MCF 10A (cell line): ENCODE results near the gene SLC38A2. TPM values are rescaled to one million over a fixed set of nuclear protein-coding genes. Genes with fewer than 3 reads are reported as not detected.
A peak's percentile ranks its signal among the peaks of the same experiment; 100 is the strongest.

ENCODE experiments used
- BruUV-seq: library from RNA; stranded (reverse); fragments of 400-500 nt; replicated peaks from 2 replicates; lab custom pipeline; 2021; lab: Mats Ljungman, UMichigan
- CTCF ChIA-PET: fragments of 300-600 bp; sonication (Branson Sonifier 250); formaldehyde crosslinking; extraction: SDS; loops from one replicate; lab custom pipeline; 2021; ENCODE audit warnings: antibody characterized with exemption, inconsistent platforms; lab: Yijun Ruan, JAX
- POLR2A ChIA-PET: fragments of 300-600, 350-650 bp; sonication (Branson Sonifier 250); formaldehyde crosslinking; extraction: SDS; loops from one replicate; lab custom pipeline; 2020; ENCODE audit warnings: antibody characterized with exemption, inconsistent platforms; lab: Yijun Ruan, JAX
- DNase-seq: peaks from one replicate; pipeline ENCODE4 v3.0.0-alpha.2; 2018; ENCODE audit not compliant: unreplicated experiment
- H3K27ac Mint-ChIP-seq: one replicate; pipeline ENCODE4 v1.8.0; 2022; ENCODE audit warnings: mild to moderate bottlenecking, low read depth, mixed read lengths; ENCODE audit not compliant: unreplicated experiment
- H3K27me3 Mint-ChIP-seq: one replicate; pipeline ENCODE4 v1.8.0; 2022; ENCODE audit warnings: mixed read lengths; ENCODE audit not compliant: insufficient read depth, unreplicated experiment
- H3K36me3 Mint-ChIP-seq: one replicate; pipeline ENCODE4 v1.8.0; 2022; ENCODE audit warnings: mild to moderate bottlenecking, moderate library complexity, mixed read lengths; ENCODE audit not compliant: insufficient read depth, unreplicated experiment
- H3K4me1 Mint-ChIP-seq: one replicate; pipeline ENCODE4 v1.8.0; 2022; ENCODE audit warnings: mixed read lengths; ENCODE audit not compliant: insufficient read depth, unreplicated experiment
- H3K4me3 Mint-ChIP-seq: one replicate; pipeline ENCODE4 v1.8.0; 2022; ENCODE audit warnings: mild to moderate bottlenecking, moderate library complexity, mixed read lengths; ENCODE audit not compliant: unreplicated experiment
- H3K9me3 Mint-ChIP-seq: one replicate; pipeline ENCODE4 v1.8.0; 2022; ENCODE audit warnings: mixed read lengths; ENCODE audit not compliant: unreplicated experiment
- intact Hi-C: fragments of 100-400 bp; cut with micrococcal nuclease; formaldehyde crosslinking; loops from 2 replicates; pipeline ENCODE4 v1.14.1; 2022
- total RNA-seq: library from RNA; stranded (reverse); gene quantifications from 2 replicates; pipeline ENCODE4 v1.2.3, GENCODE V29; 2022
- TF ChIP-seq, protein P1 (sequence below): fragments of 200-600 bp; IDR thresholded peaks from one replicate; pipeline ENCODE4 v1.8.0; 2022; ENCODE audit warnings: antibody characterized with exemption, mild to moderate bottlenecking; ENCODE audit not compliant: unreplicated experiment

SLC38A2 gene
- total RNA-seq, 1 experiment from 2014 or later: 1,070 TPM

DNA sequence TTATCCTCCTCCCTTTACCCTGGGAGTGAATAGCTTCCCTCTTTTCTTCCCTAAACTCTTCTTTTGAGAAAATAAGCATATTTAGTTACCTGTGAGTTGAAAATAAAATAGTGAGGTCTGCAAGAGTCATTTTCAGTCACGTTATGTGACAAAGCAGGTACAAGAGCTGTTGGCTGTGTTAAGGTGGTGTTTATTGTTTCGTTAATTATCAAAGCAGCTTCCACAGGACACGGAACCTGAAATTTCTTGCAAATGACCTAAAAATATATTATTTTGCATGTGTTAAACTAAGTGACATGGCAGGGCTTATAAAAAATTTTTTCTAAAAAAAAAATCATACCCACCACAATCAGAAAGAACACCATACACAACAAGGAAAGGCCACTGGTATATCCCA lies 8.3 kb downstream of the SLC38A2 start:
- Mint-ChIP-seq H3K4me3 (peak overlapping the region; percentile 36), H3K9me3 (no peaks in the 10 kb centered on the region), H3K27me3 (no peaks in the 10 kb centered on the region), H3K27ac (no peak overlapping the region), H3K4me1 (peaks cover 24% of the 10 kb centered on the region), H3K36me3 (peaks cover 100% of the 10 kb centered on the region)
- intact Hi-C loops: loop anchor here (2.0 kb wide), 1 partner anchor 291 kb away; no protein-coding TSS in a partner anchor
- no TSS peak for BruUV-seq
- DNase-seq: no peak
- TF ChIP-seq, protein P1, sequence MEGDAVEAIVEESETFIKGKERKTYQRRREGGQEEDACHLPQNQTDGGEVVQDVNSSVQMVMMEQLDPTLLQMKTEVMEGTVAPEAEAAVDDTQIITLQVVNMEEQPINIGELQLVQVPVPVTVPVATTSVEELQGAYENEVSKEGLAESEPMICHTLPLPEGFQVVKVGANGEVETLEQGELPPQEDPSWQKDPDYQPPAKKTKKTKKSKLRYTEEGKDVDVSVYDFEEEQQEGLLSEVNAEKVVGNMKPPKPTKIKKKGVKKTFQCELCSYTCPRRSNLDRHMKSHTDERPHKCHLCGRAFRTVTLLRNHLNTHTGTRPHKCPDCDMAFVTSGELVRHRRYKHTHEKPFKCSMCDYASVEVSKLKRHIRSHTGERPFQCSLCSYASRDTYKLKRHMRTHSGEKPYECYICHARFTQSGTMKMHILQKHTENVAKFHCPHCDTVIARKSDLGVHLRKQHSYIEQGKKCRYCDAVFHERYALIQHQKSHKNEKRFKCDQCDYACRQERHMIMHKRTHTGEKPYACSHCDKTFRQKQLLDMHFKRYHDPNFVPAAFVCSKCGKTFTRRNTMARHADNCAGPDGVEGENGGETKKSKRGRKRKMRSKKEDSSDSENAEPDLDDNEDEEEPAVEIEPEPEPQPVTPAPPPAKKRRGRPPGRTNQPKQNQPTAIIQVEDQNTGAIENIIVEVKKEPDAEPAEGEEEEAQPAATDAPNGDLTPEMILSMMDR: no peak
- ChIA-PET CTCF (interaction anchor here (0.5 to 1.9 kb wide), 8 partner anchors 13 to 570 kb away, joined by 3 to 6 read pairs (median 4); partner anchors contain the start of gene SLC38A1), POLR2A (interaction anchor here (0.9 to 12.5 kb wide), 14 partner anchors 9 to 569 kb away, joined by 3 to 497 read pairs (median 6); partner anchors contain the start of genes SCAF11, SLC38A1 and SLC38A2)

DNA sequence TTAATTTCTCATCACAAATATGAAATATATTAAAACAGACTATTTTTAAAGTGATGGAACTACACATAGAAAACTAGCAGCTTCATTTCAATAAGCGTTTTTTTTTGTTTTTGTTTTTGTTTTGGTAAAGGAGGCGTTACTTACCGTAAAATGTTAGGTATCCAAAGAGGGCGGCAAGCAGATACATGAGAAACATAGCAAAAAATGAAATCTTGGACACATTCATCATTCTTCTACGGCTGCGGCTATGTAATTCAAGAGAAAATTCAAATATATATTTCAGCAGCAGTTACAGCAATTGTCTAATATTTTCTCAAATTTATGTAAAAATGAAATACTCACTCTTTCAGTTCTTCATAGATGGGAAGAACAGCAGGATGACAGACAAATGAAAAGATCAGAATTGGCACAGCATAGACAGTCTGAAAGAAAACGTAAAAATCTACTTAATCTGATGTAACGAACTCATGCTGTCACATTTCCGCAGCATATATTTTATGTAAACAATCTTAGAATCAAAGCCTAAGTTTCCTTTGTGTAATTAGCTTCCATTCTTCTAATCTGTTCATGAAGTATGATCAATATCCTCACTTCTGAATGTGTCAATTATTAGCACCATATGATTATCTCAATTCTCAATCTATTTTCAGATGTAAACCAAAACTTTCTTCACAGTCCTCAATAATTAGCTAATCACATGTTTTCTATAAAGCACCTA lies 8.8 kb downstream of the SLC38A2 start:
- TF ChIP-seq, protein P1: no peak
- intact Hi-C loops: loop anchor here (2.0 kb wide), 1 partner anchor 291 kb away; no protein-coding TSS in a partner anchor
- no peaks in the 10 kb centered on the region for H3K27me3 Mint-ChIP-seq
- peak overlapping the region; percentile 48 for H3K4me3 Mint-ChIP-seq
- DNase-seq: no peak
- peaks cover 100% of the 10 kb centered on the region for H3K36me3 Mint-ChIP-seq
- ChIA-PET CTCF (interaction anchor here (0.5 to 1.9 kb wide), 9 partner anchors 12 to 571 kb away, joined by 3 to 6 read pairs (median 3); partner anchors contain the start of gene SLC38A1), POLR2A (interaction anchor here (0.7 to 12.5 kb wide), 23 partner anchors 7 to 570 kb away, joined by 3 to 497 read pairs (median 5); partner anchors contain the start of genes SCAF11, SLC38A1 and SLC38A2)
- H3K9me3 Mint-ChIP-seq: no peaks in the 10 kb centered on the region
- BruUV-seq: no TSS peak
- peaks cover 24% of the 10 kb centered on the region for H3K4me1 Mint-ChIP-seq
- no peak overlapping the region for H3K27ac Mint-ChIP-seq

DNA sequence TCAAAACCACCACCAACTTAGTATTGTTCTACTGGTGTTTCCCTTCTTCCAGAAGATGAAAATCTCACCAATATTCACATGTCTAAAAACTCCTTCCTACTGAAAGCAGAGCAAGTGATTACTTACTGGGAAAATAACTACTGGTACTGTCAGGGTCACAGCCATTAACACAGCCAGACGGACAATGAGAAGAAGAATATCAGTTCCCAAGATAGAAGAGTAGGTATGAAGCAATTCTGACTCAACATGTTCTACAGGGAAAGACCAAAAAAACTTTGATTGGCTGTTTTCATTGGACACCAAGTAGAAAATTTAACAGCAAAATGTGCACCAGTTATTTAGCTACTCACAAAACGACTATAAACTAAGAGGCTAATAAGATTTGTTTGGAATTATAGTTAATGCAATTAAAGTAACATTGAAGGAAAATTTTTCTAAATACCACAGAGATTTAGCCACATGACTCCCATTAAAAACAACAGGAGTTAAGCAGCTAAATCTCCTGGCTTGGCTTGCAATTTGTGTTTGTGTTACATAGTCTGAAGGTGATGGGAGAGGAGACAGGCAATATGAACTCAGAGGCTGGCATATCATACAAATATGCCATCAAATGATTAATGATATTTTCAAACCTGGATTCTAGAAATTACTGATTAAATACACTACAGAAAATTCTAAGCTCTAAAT lies 9.5 kb downstream of the SLC38A2 start:
- Mint-ChIP-seq H3K27ac (peak overlapping the region; percentile 85), H3K4me3 (peak overlapping the region; percentile 48), H3K36me3 (peaks cover 100% of the 10 kb centered on the region), H3K4me1 (peaks cover 25% of the 10 kb centered on the region), H3K27me3 (no peaks in the 10 kb centered on the region), H3K9me3 (no peaks in the 10 kb centered on the region)
- intact Hi-C loops: no loop called here
- POLR2A ChIA-PET: interaction anchor here (0.7 to 12.5 kb wide), 23 partner anchors 8 to 570 kb away, joined by 3 to 497 read pairs (median 5); partner anchors contain the start of genes SCAF11, SLC38A1 and SLC38A2
- peak; percentile 49 for DNase-seq
- no TSS peak for BruUV-seq
- CTCF ChIA-PET: interaction anchor here (0.6 to 1.1 kb wide), 4 partner anchors 99 to 211 kb away, joined by 3 read pairs; no protein-coding TSS in a partner anchor
- TF ChIP-seq, protein P1: no peak

DNA sequence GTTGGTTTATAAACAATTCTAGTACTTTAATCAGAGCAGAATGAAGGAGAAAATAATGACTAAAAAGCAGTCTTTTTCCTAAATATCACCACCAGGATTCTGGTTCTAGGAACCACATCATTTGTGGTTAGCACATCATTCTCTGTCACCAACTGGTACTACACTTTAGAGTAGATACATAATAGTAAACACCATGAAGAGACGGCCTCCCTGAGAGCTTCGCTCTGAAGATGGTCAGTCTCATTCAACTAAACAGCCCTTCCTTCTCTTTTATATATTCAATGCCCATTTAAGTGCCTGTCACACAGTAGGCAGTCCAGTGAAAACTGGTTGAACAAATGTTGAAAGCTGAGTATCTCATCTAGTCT lies 10.9 kb downstream of the SLC38A2 start:
- TF ChIP-seq, protein P1: no peak
- no peak for DNase-seq
- no peaks in the 10 kb centered on the region for H3K27me3 Mint-ChIP-seq
- intact Hi-C loops: no loop called here
- BruUV-seq: no TSS peak
- no peaks in the 10 kb centered on the region for H3K9me3 Mint-ChIP-seq
- ChIA-PET CTCF (interaction anchor here (0.6 to 0.7 kb wide), 4 partner anchors 10 to 1742 kb away, joined by 3 to 4 read pairs (median 3); no protein-coding TSS in a partner anchor), POLR2A (interaction anchor here (0.6 to 12.5 kb wide), 11 partner anchors 9 to 623 kb away, joined by 3 to 497 read pairs (median 4); partner anchors contain the start of gene SLC38A1)
- peak overlapping the region; percentile 42 for H3K27ac Mint-ChIP-seq
- peaks cover 33% of the 10 kb centered on the region for H3K4me1 Mint-ChIP-seq
- no peak overlapping the region for H3K4me3 Mint-ChIP-seq
- H3K36me3 Mint-ChIP-seq: peaks cover 100% of the 10 kb centered on the region
